Skeletal muscle satellite cell (primary cell): ENCODE results near the gene ORM2.

ENCODE experiments used
- H3K27me3 ChIP-seq: 2 replicates; pipeline ENCODE4 v1.7.0; 2013; ENCODE audit warnings: low read length; ENCODE audit not compliant: control insufficient read depth, insufficient read depth
- H3K36me3 ChIP-seq: 2 replicates; pipeline ENCODE4 v1.7.0; 2013; ENCODE audit warnings: mild to moderate bottlenecking, control low read depth, low read length; ENCODE audit not compliant: insufficient read depth
- H3K4me1 ChIP-seq: 2 replicates; pipeline ENCODE4 v1.7.0; 2013; ENCODE audit warnings: low read length; ENCODE audit not compliant: control insufficient read depth, insufficient read depth
- H3K4me2 ChIP-seq: 2 replicates; pipeline ENCODE4 v1.7.0; 2013; ENCODE audit warnings: mild to moderate bottlenecking, low read length
- H3K4me3 ChIP-seq: 2 replicates; pipeline ENCODE4 v1.7.0; 2013; ENCODE audit warnings: low read length
- H3K9ac ChIP-seq: 2 replicates; pipeline ENCODE4 v1.7.0; 2013; ENCODE audit warnings: mild to moderate bottlenecking, low read depth, low read length, moderate library complexity
- H3K9me3 ChIP-seq: replicated peaks from 2 replicates; pipeline ENCODE4 v1.7.0; 2013; ENCODE audit warnings: mild to moderate bottlenecking, control low read depth, low read length

The ORM2 gene

GRCh38 chr9:114348261-114348905, 18.7 kb downstream of the ORM2 start:
- H3K4me3 ChIP-seq, result no peak overlapping the region
- H3K4me1 ChIP-seq, result peaks cover 18% of the 10 kb centered on the region
- peak overlapping the region; percentile 38 for H3K4me2 ChIP-seq
- peaks cover 44% of the 10 kb centered on the region for H3K36me3 ChIP-seq
- no peak overlapping the region for H3K9ac ChIP-seq
- H3K9me3 ChIP-seq, result no peaks in the 10 kb centered on the region
- H3K27me3 ChIP-seq, result no peaks in the 10 kb centered on the region

- Histone ChIP-seq H3K9ac (peak overlapping the region; percentile 1), H3K4me2 (peak overlapping the region; percentile 38), H3K4me1 (peaks cover 22% of the 10 kb centered on the region), H3K36me3 (peaks cover 39% of the 10 kb centered on the region), H3K27me3 (no peaks in the 10 kb centered on the region), H3K9me3 (no peaks in the 10 kb centered on the region), H3K4me3 (no peak overlapping the region)
These were observed 19.3 kb downstream of the ORM2 start for GRCh38 chr9:114348906-114349482.

- Histone ChIP-seq H3K36me3 (peaks cover 34% of the 10 kb centered on the region), H3K4me1 (peaks cover 25% of the 10 kb centered on the region)
These were observed 20.2 kb downstream of the ORM2 start for GRCh38 chr9:114349713-114350480.

GRCh38 chr9:114350636-114351401, 21.1 kb downstream of the ORM2 start:
- peaks cover 25% of the 10 kb centered on the region for H3K4me1 ChIP-seq
- H3K4me3 ChIP-seq, result no peak overlapping the region
- peaks cover 27% of the 10 kb centered on the region for H3K36me3 ChIP-seq

More at GRCh38 chr9:114349713-114350480, 20.2 kb downstream of the ORM2 start:
- H3K4me2 ChIP-seq, result no peak overlapping the region
- no peaks in the 10 kb centered on the region for H3K9me3 ChIP-seq
- H3K9ac ChIP-seq, result peak overlapping the region; percentile 1
- H3K27me3 ChIP-seq, result no peaks in the 10 kb centered on the region
- H3K4me3 ChIP-seq, result no peak overlapping the region

GRCh38 chr9:114351932-114352331, 22.3 kb downstream of the ORM2 start:
- Histone ChIP-seq H3K4me3 (no peak overlapping the region), H3K9ac (no peak overlapping the region), H3K9me3 (no peaks in the 10 kb centered on the region), H3K4me1 (peaks cover 25% of the 10 kb centered on the region), H3K4me2 (no peak overlapping the region), H3K27me3 (no peaks in the 10 kb centered on the region), H3K36me3 (peaks cover 21% of the 10 kb centered on the region)

More at GRCh38 chr9:114350636-114351401, 21.1 kb downstream of the ORM2 start:
- no peak overlapping the region for H3K9ac ChIP-seq
- H3K9me3 ChIP-seq, result no peaks in the 10 kb centered on the region
- no peak overlapping the region for H3K4me2 ChIP-seq
- H3K27me3 ChIP-seq, result no peaks in the 10 kb centered on the region

- Histone ChIP-seq H3K9ac (no peak overlapping the region), H3K4me2 (no peak overlapping the region), H3K27me3 (no peaks in the 10 kb centered on the region), H3K4me1 (peaks cover 9% of the 10 kb centered on the region), H3K4me3 (no peak overlapping the region), H3K9me3 (no peaks in the 10 kb centered on the region), H3K36me3 (peaks cover 35% of the 10 kb centered on the region)
These were observed 26.2 kb downstream of the ORM2 start for GRCh38 chr9:114355821-114356220.

- Histone ChIP-seq H3K9ac (no peak overlapping the region), H3K4me1 (peaks cover 9% of the 10 kb centered on the region)
These were observed 27.1 kb downstream of the ORM2 start for GRCh38 chr9:114356792-114357191.

GRCh38 chr9:114357360-114357759, 27.7 kb downstream of the ORM2 start:
- H3K9ac ChIP-seq, result no peak overlapping the region
- peaks cover 9% of the 10 kb centered on the region for H3K4me1 ChIP-seq
- no peak overlapping the region for H3K4me3 ChIP-seq
- no peak overlapping the region for H3K4me2 ChIP-seq
- no peaks in the 10 kb centered on the region for H3K27me3 ChIP-seq
- H3K9me3 ChIP-seq, result no peaks in the 10 kb centered on the region
- H3K36me3 ChIP-seq, result peaks cover 49% of the 10 kb centered on the region

More at GRCh38 chr9:114356792-114357191, 27.1 kb downstream of the ORM2 start:
- Histone ChIP-seq H3K4me2 (no peak overlapping the region), H3K4me3 (no peak overlapping the region), H3K36me3 (peaks cover 45% of the 10 kb centered on the region), H3K27me3 (no peaks in the 10 kb centered on the region), H3K9me3 (no peaks in the 10 kb centered on the region)

GRCh38 chr9:114357911-114358328, 28.3 kb downstream of the ORM2 start:
- H3K36me3 ChIP-seq, result peaks cover 52% of the 10 kb centered on the region
- no peak overlapping the region for H3K9ac ChIP-seq
- H3K9me3 ChIP-seq, result no peaks in the 10 kb centered on the region
- no peak overlapping the region for H3K4me3 ChIP-seq
- H3K27me3 ChIP-seq, result no peaks in the 10 kb centered on the region
- H3K4me2 ChIP-seq, result no peak overlapping the region
- H3K4me1 ChIP-seq, result peaks cover 10% of the 10 kb centered on the region

- Histone ChIP-seq H3K9me3 (no peaks in the 10 kb centered on the region), H3K9ac (no peak overlapping the region), H3K27me3 (no peaks in the 10 kb centered on the region), H3K36me3 (peaks cover 58% of the 10 kb centered on the region), H3K4me1 (peaks cover 18% of the 10 kb centered on the region), H3K4me3 (no peak overlapping the region), H3K4me2 (no peak overlapping the region)
These were observed 30.1 kb downstream of the ORM2 start for GRCh38 chr9:114359801-114360200.

- Histone ChIP-seq H3K27me3 (no peaks in the 10 kb centered on the region), H3K9me3 (no peaks in the 10 kb centered on the region), H3K4me2 (no peak overlapping the region), H3K9ac (no peak overlapping the region), H3K4me3 (no peak overlapping the region), H3K36me3 (peaks cover 56% of the 10 kb centered on the region), H3K4me1 (peaks cover 31% of the 10 kb centered on the region)
These were observed 31.9 kb downstream of the ORM2 start for GRCh38 chr9:114361542-114361941.
